Measurements from ENCODE around the gene BICD1. TPM values are rescaled to one million over a fixed set of nuclear protein-coding genes. Genes with fewer than 3 reads are reported as not detected.
A peak's percentile ranks its signal among the peaks of the same experiment; 100 is the strongest.
"Not testable (repeated sequence)": the region's sequence is repeated elsewhere in the genome, so short reads cannot be mapped to it uniquely, and the experiment has no call there.

BICD1 gene
- total and polyA plus RNA-seq, 5 experiments from 2014 or later = 5.9 to 17.6 (median 7.7) TPM

DNA sequence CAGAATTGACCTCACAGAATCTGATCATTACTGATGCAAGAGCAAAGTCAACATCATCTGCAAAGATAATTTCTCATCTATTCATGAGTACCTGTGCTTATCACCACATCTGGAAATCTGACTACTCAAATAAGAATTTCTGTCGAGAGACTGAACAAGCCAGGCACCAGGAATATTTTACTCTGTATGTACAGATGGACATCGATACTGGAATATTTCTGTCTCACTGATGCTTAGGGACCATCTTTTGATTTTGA, 105.2 kb downstream of the BICD1 start:
- H3K4me3 Mint-ChIP-seq = no peak overlapping the region
- H3K27ac Mint-ChIP-seq = no peak overlapping the region

DNA sequence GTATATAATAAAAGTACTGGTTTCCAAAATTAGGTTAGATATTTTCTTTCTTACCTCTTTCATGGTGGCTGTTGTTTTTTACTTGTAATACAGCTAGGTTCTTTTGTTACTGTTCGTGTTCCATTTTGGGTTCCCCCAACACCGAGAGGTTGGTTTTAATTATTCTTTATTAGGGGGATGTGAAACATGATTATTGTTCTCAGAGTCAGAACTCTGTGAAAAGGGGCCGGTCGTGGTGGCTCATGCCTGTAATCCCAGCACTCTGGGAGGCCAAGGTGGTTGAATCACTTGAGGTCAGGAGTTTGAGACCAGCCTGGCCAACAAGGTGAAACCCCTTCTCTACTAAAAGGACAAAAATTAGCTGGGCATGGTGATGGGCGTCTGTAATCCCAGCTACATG, 108.1 kb downstream of the BICD1 start:
- no peak for DNase-seq
- no peak for ATAC-seq
- POLR2A ChIA-PET = no interaction called here
- Mint-ChIP-seq H3K9me3 (peaks cover 0 to 2% (median 0%) of the 10 kb centered on the region in 9 donors), H3K4me1 (peaks cover 0 to 3% (median 0%) of the 10 kb centered on the region in 4 donors), H3K36me3 (peaks cover 11 to 35% (median 23%) of the 10 kb centered on the region in 3 donors), H3K27ac (no peak overlapping the region), H3K4me3 (no peak overlapping the region), H3K27me3 (no peaks in the 10 kb centered on the region)

More for the DNA sequence above, 105.2 kb downstream of the BICD1 start:
- Mint-ChIP-seq H3K4me1 (peaks cover 0 to 3% (median 0%) of the 10 kb centered on the region in 4 donors), H3K36me3 (peaks cover 0 to 14% (median 5%) of the 10 kb centered on the region in 3 donors), H3K27me3 (no peaks in the 10 kb centered on the region), H3K9me3 (no peaks in the 10 kb centered on the region)
- ATAC-seq (no peak), DNase-seq (no peak)
- POLR2A ChIA-PET = no interaction called here

DNA sequence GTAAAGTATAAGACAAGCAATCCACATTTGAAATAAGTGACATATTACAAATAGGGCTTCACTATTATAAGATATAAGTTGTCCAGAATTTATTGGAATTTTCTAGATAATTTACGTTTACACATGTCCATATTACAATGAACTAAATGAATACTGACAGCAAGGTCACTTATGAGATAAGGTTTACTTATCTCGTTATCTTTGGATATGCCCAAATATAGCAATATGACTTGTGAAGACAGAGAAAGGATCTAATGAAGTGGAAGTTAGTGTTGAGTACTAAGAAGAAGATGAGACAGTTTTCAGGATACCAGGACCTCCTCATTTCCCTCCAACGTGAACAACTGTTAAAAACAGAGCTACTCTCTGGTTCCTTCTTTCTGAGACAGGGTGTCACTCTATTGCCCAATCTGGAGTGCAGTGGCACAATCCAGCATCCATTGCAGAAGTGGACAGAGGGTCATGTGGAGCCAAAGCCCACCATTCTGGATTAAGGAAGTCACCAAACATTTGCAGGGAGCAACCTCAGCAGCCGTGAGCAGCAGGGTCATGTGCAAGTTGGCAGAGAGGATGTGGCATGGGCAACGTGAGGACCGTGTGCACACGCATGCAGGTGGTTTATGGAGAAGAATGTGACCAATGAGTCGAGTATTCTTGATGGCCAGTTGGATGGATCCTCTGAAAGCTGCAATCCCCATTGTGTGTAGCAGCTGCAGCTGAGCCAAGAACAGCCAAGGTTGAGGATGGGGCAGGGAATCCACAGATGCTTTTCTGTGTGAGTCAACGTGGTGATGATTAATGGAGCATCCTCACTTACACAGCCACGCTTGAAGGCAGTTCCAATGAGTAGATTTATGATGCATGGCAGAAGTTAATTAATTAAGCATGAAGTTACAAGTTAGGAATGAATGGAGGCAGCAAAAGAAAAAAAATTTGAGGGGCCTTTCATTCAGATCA, 111.0 kb downstream of the BICD1 start:
- no peaks in the 10 kb centered on the region for H3K4me1 Mint-ChIP-seq
- peaks cover 11 to 35% (median 23%) of the 10 kb centered on the region in 3 donors for H3K36me3 Mint-ChIP-seq
- peaks cover 0 to 2% (median 0%) of the 10 kb centered on the region in 9 donors for H3K9me3 Mint-ChIP-seq
- H3K27ac Mint-ChIP-seq = no peak overlapping the region
- no peak overlapping the region for H3K4me3 Mint-ChIP-seq
- POLR2A ChIA-PET = no interaction called here
- no peaks in the 10 kb centered on the region for H3K27me3 Mint-ChIP-seq
- DNase-seq (no peak), ATAC-seq (no peak)

DNA sequence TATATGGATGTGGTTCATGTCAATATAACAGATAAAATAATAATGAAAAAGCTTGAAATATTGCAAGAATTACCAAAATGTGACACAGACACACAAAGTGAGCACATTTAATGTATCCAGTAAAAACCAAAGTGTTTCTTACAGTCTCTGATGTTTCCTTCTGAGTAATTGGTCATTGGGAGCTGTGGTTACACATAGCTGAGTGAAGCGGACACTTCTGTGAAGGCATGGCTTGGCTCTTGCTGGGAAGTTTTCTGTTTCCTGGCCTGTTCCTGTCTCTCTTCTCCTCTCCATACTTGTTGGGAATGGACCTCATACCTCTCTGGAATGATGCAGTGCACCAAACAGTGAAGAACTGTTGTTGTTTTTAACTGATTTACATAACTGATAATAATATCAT, 117.3 kb downstream of the BICD1 start:
- DNase-seq = no peak

GRCh38 chr12:32226768-32227167, 120.1 kb downstream of the BICD1 start:
- ATAC-seq (no peak), DNase-seq (no peak)
- H3K4me3 Mint-ChIP-seq = no peak overlapping the region
- peaks cover 0 to 14% (median 11%) of the 10 kb centered on the region in 3 donors for H3K36me3 Mint-ChIP-seq
- H3K27ac Mint-ChIP-seq = no peak overlapping the region
- H3K9me3 Mint-ChIP-seq = no peaks in the 10 kb centered on the region
- H3K4me1 Mint-ChIP-seq = no peaks in the 10 kb centered on the region
- H3K27me3 Mint-ChIP-seq = no peaks in the 10 kb centered on the region
- POLR2A ChIA-PET = no interaction called here

More for the DNA sequence above, 117.3 kb downstream of the BICD1 start:
- Mint-ChIP-seq H3K27ac (peak overlapping the region in 1 of 10 donors; percentile 69), H3K27me3 (no peaks in the 10 kb centered on the region), H3K4me3 (no peak overlapping the region), H3K36me3 (peaks cover 0 to 14% (median 13%) of the 10 kb centered on the region in 3 donors), H3K9me3 (peaks cover 0 to 2% (median 0%) of the 10 kb centered on the region in 9 donors), H3K4me1 (no peaks in the 10 kb centered on the region)
- POLR2A ChIA-PET = no interaction called here
- ATAC-seq = no peak

DNA sequence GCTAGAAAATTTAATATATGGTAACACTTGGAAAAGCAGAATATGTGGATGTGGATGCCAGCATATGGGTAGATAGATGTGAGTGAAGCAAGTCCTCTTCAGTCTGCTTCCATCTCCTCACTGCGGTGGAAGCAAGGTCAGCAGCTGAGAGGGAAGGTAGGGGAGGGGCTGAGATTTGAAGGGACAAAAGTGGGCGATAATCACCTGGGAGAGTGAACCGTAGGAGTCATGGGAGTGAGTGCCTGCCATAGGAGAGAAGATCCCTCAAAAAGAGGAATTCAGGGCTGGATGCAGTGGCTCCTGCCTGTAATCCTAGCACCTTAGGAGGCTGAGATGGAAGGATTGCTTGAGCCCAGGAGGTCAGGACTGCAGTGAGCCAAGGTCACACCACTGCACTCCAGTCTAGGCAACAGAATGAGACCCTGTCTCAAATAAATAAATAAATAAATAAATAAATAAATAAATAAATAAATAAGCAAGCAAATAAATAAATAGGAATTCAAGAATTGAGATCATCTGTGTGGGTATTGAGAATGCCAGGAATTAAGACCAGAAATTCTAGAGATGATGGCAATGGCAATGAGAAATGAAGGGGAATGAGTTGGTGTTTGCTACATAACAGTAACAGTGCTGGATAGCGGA, 123.4 kb downstream of the BICD1 start:
- no peak overlapping the region for H3K4me3 Mint-ChIP-seq
- no peak overlapping the region for H3K27ac Mint-ChIP-seq
- H3K9me3 Mint-ChIP-seq = no peaks in the 10 kb centered on the region

GRCh38 chr12:32230613-32230993, 124.0 kb downstream of the BICD1 start:
- ATAC-seq (no peak), DNase-seq (no peak)
- Mint-ChIP-seq H3K4me1 (no peaks in the 10 kb centered on the region), H3K4me3 (no peak overlapping the region), H3K36me3 (peaks cover 0 to 8% (median 3%) of the 10 kb centered on the region in 3 donors), H3K27me3 (no peaks in the 10 kb centered on the region), H3K27ac (no peak overlapping the region), H3K9me3 (no peaks in the 10 kb centered on the region)
- POLR2A ChIA-PET = no interaction called here

More for the DNA sequence above, 123.4 kb downstream of the BICD1 start:
- POLR2A ChIA-PET = no interaction called here
- no peaks in the 10 kb centered on the region for H3K27me3 Mint-ChIP-seq
- no peaks in the 10 kb centered on the region for H3K4me1 Mint-ChIP-seq
- DNase-seq (no peak), ATAC-seq (no peak)
- H3K36me3 Mint-ChIP-seq = peaks cover 0 to 10% (median 3%) of the 10 kb centered on the region in 3 donors

- H3K27me3 Mint-ChIP-seq, DNase-seq, ATAC-seq, POLR2A ChIA-PET, H3K27ac Mint-ChIP-seq, H3K9me3 Mint-ChIP-seq, H3K36me3 Mint-ChIP-seq, H3K4me1 Mint-ChIP-seq, H3K4me3 Mint-ChIP-seq: not testable (repeated sequence)
Measured at GRCh38 chr12:32231361-32231760, 124.7 kb downstream of the BICD1 start.

DNA sequence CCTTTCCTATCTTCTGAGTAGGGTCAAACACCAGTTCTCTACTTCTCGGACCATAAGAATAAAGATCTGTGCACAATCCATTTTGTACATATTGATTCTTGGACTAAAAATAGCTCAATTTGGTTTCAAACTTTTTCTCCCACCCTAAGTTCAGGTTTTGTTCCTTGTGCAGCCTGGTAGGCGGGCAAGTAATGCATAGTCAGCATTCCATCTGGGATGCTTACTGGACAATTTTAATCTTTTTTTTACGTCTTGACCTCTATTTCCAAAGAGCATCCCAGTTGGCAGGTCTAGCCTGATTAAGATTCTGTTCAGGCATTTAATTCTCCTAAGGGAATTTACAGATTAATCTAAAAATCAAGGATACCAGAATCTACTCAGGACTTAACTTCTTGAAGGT, 126.9 kb downstream of the BICD1 start:
- H3K4me3 Mint-ChIP-seq = no peak overlapping the region
- no peak for ATAC-seq
- no peak for DNase-seq
- peaks cover 0 to 14% (median 11%) of the 10 kb centered on the region in 3 donors for H3K36me3 Mint-ChIP-seq
- H3K9me3 Mint-ChIP-seq = peaks cover 0 to 14% (median 2%) of the 10 kb centered on the region in 9 donors
- no peak overlapping the region for H3K27ac Mint-ChIP-seq
- H3K4me1 Mint-ChIP-seq = no peaks in the 10 kb centered on the region
- no peaks in the 10 kb centered on the region for H3K27me3 Mint-ChIP-seq
- POLR2A ChIA-PET = interaction anchor here (0.6 kb wide), 1 partner anchor 137 kb away, joined by 4 read pairs; no protein-coding TSS in a partner anchor

GRCh38 chr12:32235251-32235650, 128.6 kb downstream of the BICD1 start:
- DNase-seq (no peak), ATAC-seq (no peak)
- Mint-ChIP-seq H3K36me3 (peaks cover 2 to 14% (median 11%) of the 10 kb centered on the region in 3 donors), H3K4me1 (no peaks in the 10 kb centered on the region), H3K9me3 (peaks cover 0 to 14% (median 2%) of the 10 kb centered on the region in 9 donors), H3K4me3 (no peak overlapping the region), H3K27me3 (no peaks in the 10 kb centered on the region), H3K27ac (no peak overlapping the region)
- POLR2A ChIA-PET = no interaction called here

DNA sequence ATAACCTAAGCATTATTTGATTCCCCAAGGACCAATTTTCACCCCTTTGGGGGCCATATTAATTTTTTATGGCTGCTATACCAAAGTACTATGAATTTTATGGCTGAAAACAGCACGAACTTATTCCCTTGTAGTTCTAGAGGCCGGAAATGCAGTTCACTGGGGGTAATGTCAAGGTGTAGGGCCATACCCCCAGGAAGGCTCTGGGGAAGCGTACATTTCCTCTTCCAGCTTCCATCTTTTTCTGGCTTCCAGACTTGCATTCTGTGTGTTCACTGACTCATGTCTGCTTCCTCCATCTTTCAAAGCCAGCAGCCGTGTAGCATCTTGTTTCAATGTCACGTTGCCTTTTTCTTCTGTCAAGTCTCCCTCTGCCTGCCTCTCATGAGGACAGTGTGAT, 133.5 kb downstream of the BICD1 start:
- POLR2A ChIA-PET = interaction anchor here (0.6 kb wide), 1 partner anchor 167 kb away, joined by 4 read pairs; no protein-coding TSS in a partner anchor
- no peak overlapping the region for H3K27ac Mint-ChIP-seq
- ATAC-seq = no peak

DNA sequence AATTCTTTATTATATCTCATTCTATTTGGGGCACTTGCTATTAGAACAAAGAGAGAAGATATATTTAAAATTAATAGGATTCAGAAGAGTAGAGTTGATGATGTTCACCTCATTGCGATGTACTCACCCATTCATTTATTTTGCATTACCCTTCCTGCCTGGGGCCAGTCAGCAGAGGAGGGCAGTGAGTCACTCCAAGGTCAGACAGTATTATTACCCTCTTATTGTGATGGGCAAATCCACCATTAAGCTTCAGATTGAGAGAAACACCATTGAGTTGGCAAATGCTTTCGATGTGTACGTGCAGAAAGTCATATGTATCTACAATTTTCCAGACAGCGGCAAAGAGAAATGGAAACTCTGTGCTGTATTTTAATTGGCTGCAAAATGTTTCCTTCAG, 134.2 kb downstream of the BICD1 start:
- no peak for ATAC-seq
- Mint-ChIP-seq H3K4me3 (no peak overlapping the region), H3K4me1 (peaks cover 0 to 2% (median 0%) of the 10 kb centered on the region in 4 donors), H3K27me3 (no peaks in the 10 kb centered on the region), H3K27ac (peak overlapping the region in 1 of 10 donors; percentile 16), H3K36me3 (peaks cover 5 to 14% (median 11%) of the 10 kb centered on the region in 3 donors), H3K9me3 (peaks cover 0 to 14% (median 2%) of the 10 kb centered on the region in 9 donors)
- POLR2A ChIA-PET = no interaction called here
- no peak for DNase-seq

More for the DNA sequence above, 133.5 kb downstream of the BICD1 start:
- H3K4me3 Mint-ChIP-seq = no peak overlapping the region
- no peak for DNase-seq
- peaks cover 5 to 15% (median 11%) of the 10 kb centered on the region in 3 donors for H3K36me3 Mint-ChIP-seq
- no peaks in the 10 kb centered on the region for H3K27me3 Mint-ChIP-seq
- peaks cover 0 to 14% (median 2%) of the 10 kb centered on the region in 9 donors for H3K9me3 Mint-ChIP-seq
- peaks cover 0 to 2% (median 0%) of the 10 kb centered on the region in 4 donors for H3K4me1 Mint-ChIP-seq

GRCh38 chr12:32242641-32243040, 136.0 kb downstream of the BICD1 start:
- Mint-ChIP-seq H3K4me1 (peaks cover 0 to 2% (median 0%) of the 10 kb centered on the region in 4 donors), H3K27ac (no peak overlapping the region), H3K4me3 (no peak overlapping the region), H3K9me3 (peaks cover 0 to 3% (median 0%) of the 10 kb centered on the region in 9 donors), H3K27me3 (no peaks in the 10 kb centered on the region), H3K36me3 (peaks cover 5 to 6% (median 5%) of the 10 kb centered on the region in 3 donors)
- no peak for ATAC-seq
- DNase-seq = no peak
- POLR2A ChIA-PET = interaction anchor here (0.8 kb wide), 1 partner anchor 23 kb away, joined by 3 read pairs; no protein-coding TSS in a partner anchor

All from naive thymus-derived CD8-positive, alpha-beta T cell (primary cell).